HG02943 (cell line): ENCODE measurements around the gene C17orf100.
"Not testable (repeated sequence)": the region's sequence is repeated elsewhere in the genome, so short reads cannot be mapped to it uniquely, and the experiment has no call there.

Experiments
- ATAC-seq: cut with Tn5 transposase; IDR thresholded peaks from one replicate; pipeline ENCODE4 v1.9.1; 2021; ENCODE audit warnings: mild to moderate bottlenecking, low read depth, moderate library complexity; ENCODE audit not compliant: unreplicated experiment

Gene C17orf100

DNA sequence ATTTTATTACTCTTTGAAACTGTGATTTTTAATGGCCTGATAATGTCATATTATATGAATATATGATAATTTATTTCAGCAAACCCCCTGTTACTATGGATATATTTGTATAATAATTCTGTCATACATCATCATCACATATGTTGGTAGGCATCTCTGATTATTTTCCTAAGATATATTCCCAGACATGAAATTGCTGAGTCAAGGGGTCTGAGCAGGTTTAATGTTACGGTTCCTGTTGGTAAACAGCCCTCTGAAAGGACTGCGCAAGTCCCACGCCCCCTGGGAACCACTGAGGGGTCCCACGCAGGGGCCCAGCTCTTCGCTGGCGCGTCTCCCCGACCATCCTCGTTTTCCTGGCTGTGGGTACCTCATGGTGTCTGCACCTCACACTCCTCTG, 37.4 kb downstream of the C17orf100 start:
- no peak for ATAC-seq

DNA sequence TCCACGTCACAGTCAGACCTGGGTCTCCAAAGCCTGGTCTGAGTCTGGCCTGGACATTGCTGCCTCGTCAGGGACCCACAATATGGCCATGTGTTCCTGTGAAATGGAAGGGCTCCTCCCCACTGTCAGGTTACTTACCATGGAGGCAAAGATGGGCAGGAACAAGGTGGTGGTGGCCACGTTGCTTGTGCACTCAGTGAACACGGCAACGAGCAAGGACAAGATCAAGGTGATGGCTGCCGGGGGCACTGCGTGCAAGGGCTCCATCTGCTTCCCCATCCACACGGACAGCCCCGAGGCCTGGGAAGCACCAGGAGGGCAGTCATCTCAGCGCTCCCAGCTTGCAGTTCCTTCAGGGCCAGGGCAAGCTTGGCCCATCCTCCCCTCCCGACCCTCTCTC, 39.1 kb downstream of the C17orf100 start:
- ATAC-seq: no peak

DNA sequence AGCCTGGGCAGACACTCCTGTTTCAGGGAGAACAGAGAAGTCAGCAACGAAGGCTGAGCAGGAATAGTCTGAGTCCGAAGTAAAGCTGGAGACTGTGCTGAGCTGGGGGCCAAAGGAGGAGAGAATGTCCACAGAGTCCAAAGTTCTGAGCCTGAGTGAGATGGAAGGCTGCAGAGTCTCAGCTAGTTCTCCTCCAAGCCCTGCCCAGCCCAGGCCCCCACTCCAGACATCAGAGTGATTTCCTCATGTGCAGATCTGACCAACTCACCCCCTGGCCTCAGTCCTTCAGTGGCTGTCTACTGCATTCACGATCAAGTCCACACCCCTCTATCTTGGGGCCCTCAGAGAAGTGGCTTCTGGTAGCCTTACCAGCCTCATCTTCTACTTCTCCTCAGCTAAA, 40.0 kb downstream of the C17orf100 start:
- no peak for ATAC-seq

DNA sequence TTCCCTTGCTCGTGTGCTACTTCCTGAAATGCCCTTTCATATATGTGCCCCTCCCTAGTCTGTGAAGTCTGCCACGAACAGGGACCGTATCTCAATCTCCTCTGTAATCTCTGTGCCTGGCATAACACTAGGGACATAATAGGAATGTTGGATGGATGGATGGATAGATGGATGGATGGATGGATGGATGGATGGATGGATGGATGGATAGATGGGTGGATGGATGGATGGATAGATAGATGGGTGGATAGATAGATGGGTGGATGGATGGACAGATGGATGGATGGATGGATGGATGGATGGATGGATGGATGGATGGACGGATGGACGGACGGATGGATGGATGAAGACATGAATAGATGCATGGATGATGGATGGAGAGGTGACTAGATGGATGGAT, 40.4 kb downstream of the C17orf100 start:
- not testable (repeated sequence) for ATAC-seq

DNA sequence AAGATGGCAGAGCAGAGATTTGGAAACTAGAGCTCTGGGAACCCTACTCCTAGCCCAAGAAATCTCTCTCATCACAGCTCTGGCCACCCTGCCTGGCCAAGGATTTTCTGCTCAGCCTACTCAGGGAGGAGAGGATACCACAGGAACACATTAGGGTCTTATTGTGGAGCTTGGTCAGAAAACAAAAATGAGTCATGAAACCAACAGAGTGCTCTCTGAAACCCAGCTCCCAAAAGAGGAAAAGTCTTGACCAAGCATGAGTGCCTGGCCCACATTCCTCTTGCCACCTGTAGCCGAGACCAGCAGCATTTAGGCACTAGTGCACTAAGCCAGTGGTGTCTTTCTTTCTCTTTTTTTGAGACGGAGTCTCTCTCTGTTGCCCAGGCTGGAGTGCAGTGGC, 43.5 kb downstream of the C17orf100 start:
- ATAC-seq: no peak

DNA sequence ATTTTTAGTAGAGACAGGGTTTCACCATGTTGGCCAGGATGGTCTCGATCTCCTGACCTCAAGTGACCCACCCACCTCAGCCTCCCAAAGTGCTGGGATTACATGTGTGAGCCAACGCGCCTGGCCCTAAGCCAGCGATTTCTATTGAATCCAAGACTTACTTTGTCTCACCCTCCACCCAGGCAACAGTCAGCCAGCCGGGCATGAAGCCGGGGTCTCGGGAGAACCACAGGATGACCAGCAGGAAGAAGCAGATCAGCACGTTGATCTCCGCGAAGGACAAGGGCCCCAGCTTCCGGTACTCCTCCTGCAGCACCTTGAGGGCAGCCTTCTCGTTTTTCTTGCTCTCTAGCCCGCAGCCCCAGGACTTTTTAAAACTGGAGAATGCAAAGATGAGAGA, 44.0 kb downstream of the C17orf100 start:
- no peak for ATAC-seq

DNA sequence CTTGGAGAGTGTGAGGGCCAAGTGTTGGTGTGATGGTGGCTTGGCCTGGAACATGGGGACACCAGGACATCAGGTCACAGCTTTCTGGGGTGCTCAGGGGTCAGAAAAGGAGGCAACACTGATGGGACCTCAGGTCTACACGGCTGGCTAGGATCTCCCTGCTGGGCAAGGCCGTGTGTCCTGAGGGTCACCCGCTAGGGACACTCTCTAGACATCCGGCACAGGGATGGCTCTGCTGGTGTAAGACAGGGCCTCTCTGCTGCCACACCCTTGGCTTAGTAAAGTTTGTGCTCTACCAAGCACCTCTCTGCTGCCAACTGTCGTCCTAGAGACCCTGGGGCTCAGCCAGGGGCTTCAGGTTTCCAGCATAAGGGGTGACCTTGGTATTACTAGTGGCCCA, 45.3 kb downstream of the C17orf100 start:
- ATAC-seq: no peak

DNA sequence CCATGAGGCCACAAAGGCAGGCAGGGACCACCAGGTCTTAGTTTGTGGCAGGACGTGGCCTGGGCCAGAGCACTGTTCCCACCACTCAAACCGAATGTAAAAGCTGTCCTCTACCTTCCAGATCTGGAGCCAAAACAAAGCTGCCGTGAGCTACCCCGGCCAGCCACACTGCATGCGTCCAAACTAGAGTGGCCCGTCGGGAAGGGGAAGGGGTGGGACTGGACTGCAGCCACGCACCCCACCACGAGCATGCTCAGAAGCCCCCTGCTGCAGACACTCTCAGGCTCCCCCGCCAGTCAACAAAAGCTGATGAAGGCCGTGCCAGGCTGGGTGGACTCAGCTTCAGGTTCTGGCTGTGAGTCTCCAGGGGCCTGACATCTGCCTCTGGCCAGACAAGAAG, 46.4 kb downstream of the C17orf100 start:
- ATAC-seq: no peak

DNA sequence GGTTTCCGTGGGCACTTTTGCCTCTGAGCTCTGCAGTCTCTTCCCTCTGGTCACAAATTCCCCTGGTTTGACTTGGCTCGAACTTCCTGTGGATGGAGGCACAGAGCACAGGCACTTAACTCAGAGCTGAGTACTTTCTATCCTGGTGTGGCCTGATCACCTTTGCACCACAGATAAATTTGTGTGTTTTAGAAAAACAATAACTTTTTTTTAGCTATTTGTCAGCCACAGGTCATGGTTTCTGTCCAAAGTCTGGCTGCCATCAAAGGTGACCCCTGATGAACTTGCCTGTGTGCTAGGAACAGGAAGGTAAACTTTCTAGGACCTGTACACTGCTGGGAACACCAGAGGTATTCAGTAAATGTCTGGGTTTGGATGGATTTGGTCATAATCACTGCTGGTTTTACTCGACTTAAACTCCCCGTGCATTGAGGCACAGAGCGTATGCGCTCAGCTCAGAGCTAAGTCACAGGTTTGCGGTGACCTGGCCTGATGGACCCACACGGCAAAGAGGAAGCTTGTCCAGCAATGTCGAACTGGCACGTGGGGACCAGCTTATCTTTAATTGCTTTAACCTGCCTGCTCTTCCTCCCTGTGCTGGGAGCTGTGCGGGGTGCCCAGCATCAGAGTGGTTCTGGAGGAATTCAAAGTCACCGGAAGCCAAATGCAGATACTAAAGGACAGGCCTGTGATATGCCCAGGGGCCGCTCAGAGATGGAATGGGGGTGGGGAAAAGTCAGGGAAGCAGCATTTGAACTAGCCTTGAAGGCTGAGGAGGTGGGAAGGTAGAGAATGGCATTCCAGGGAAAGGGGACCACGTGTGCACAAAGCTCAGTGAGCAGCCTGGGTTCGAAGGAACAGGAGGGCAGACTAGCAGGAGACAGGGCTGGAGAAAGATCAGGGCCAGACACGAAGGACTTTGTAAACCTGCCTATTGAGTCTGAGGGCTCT, 48.7 kb downstream of the C17orf100 start:
- no peak for ATAC-seq

DNA sequence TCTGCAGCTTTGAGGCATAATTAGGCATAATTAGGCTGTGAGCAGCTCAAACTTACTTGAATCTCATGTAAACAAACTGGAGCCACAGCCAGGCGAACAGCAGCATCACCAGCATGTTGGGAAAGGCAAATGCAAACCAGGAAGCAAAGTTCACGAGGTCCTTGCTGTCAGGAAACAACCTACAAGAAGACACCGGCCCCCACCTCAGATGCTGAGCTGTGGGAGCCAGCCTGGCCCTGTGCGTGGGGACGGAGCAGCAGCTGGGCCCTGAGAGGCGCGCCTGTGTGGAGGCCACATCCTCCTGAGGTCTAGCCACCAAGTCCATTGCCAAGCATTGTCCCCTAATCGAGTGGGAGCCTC, 49.4 kb downstream of the C17orf100 start:
- ATAC-seq: no peak

DNA sequence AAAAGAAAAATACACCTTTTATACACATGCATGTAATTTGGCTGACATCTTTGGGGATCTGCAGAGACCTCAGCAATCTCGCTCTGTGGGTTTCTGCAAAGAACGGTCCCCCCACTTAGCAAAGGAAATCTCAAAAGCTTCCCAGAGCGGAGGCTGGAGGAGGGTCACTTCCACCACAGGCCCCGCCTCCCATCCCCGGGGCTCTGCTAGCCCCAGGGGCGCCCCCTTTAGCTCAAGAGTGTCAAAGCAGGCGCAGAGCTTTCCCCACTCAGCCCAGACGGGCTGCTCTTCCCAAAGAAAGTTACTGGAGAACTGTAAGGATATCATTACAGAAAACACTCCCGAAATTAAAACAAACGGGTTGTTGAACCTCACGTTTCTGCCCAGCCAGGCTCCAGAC, 50.2 kb downstream of the C17orf100 start:
- ATAC-seq: no peak

DNA sequence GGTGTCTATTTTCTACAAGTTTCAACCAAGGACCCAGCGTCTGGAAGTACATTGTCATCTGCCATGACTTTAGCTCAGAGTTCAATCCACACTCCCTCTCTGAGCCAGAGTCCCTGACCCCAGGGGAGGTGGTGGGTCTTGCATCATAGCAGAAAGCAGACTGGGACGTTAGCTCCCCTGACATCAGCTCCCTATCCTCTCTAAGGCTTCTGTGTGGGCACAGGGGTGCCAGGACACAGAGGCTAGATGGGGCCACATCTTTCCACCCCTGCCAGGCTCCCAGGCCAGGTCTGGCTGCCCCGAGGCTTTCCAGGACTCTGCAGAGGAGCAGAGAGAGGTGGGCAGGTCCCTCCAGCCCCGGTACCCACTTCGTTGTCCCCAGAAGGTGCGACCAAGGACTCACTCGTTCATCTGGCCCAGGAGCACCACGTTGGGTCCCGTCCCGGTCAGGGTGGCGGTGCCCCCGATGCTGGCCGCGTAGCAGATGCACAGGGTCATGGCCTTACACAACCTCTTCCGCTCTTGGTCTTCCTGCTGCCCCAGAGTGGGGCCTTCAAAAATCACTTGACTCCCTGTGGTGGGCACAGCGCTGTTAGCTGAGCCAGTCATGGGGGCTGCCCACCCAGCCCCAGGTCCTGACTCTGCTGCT, 51.1 kb downstream of the C17orf100 start:
- no peak for ATAC-seq
